Measurements from ENCODE around the gene CLDN22.

GRCh38 chr4:183360161-183360919 lies 40.3 kb upstream of the CLDN22 start:
- TF ChIP-seq, protein P1, sequence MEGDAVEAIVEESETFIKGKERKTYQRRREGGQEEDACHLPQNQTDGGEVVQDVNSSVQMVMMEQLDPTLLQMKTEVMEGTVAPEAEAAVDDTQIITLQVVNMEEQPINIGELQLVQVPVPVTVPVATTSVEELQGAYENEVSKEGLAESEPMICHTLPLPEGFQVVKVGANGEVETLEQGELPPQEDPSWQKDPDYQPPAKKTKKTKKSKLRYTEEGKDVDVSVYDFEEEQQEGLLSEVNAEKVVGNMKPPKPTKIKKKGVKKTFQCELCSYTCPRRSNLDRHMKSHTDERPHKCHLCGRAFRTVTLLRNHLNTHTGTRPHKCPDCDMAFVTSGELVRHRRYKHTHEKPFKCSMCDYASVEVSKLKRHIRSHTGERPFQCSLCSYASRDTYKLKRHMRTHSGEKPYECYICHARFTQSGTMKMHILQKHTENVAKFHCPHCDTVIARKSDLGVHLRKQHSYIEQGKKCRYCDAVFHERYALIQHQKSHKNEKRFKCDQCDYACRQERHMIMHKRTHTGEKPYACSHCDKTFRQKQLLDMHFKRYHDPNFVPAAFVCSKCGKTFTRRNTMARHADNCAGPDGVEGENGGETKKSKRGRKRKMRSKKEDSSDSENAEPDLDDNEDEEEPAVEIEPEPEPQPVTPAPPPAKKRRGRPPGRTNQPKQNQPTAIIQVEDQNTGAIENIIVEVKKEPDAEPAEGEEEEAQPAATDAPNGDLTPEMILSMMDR (IDR thresholded peaks at IDR 0.05; ENCODE audit: low read length): no peak
- no peak for TF ChIP-seq EZH2 (optimal IDR thresholded peaks at IDR 0.05; ENCODE audit: low read depth, low read length)
